ENCODE results near the gene GCFC2. TPM values are rescaled to one million over a fixed set of nuclear protein-coding genes. Genes with fewer than 3 reads are reported as not detected.

GCFC2 gene
- total and polyA plus RNA-seq, 2 experiments from 2014 or later: 15.5 to 28.8 TPM

- 88% methylated on average over 4 of the region's 4 CpGs for WGBS (ENCODE audit: low lambda C conversion rate, missing lambda C conversion rate)
Measured at GRCh38 chr2:75751360-75751759, 40.6 kb upstream of the GCFC2 start.

GRCh38 chr2:75737961-75738360 lies 27.2 kb upstream of the GCFC2 start:
- TF ChIP-seq EZH2 (IDR thresholded peaks at IDR 0.05; ENCODE audit: borderline replicate concordance) (no peak), EZH2phosphoT487 (IDR thresholded peaks at IDR 0.05; ENCODE audit: low read depth, severe bottlenecking, unreplicated experiment) (no peak), CTCF (IDR thresholded peaks at IDR 0.05; ENCODE audit: poor library complexity) (no peak)
- 100% methylated on average over 1 of the region's 1 CpG for WGBS (ENCODE audit: low lambda C conversion rate, missing lambda C conversion rate)

More at GRCh38 chr2:75751360-75751759, 40.6 kb upstream of the GCFC2 start:
- no peaks in the 10 kb centered on the region for H3K27me3 ChIP-seq
- H4K20me1 ChIP-seq (ENCODE audit: insufficient read depth, poor library complexity, severe bottlenecking): no peaks in the 10 kb centered on the region
- no peaks in the 10 kb centered on the region for H3K9me3 ChIP-seq (ENCODE audit: low read depth)
- no peaks in the 10 kb centered on the region for H3K36me3 ChIP-seq (replicated peaks; ENCODE audit: insufficient read depth, low read depth)
- H3K4me1 ChIP-seq (ENCODE audit: insufficient read depth): no peaks in the 10 kb centered on the region
- no peak for TF ChIP-seq EZH2 (IDR thresholded peaks at IDR 0.05; ENCODE audit: borderline replicate concordance)
- TF ChIP-seq CTCF (IDR thresholded peaks at IDR 0.05; ENCODE audit: poor library complexity): no peak
- TF ChIP-seq EZH2phosphoT487 (IDR thresholded peaks at IDR 0.05; ENCODE audit: low read depth, severe bottlenecking, unreplicated experiment): no peak
- H2AFZ ChIP-seq: no peak overlapping the region
- H3K4me3 ChIP-seq: no peak overlapping the region
- H3K27ac ChIP-seq: no peak overlapping the region
- no peaks in the 10 kb centered on the region for H3K9me2 ChIP-seq (replicated peaks; ENCODE audit: insufficient read depth)
- no peak overlapping the region for H3K4me2 ChIP-seq
- H3K79me2 ChIP-seq: no peaks in the 10 kb centered on the region
- no peak for DNase-seq (ENCODE audit: low spot score)

GRCh38 chr2:75736276-75736675 lies 25.6 kb upstream of the GCFC2 start:
- no peak for TF ChIP-seq EZH2phosphoT487 (IDR thresholded peaks at IDR 0.05; ENCODE audit: low read depth, severe bottlenecking, unreplicated experiment)
- TF ChIP-seq CTCF (IDR thresholded peaks at IDR 0.05; ENCODE audit: poor library complexity): no peak
- TF ChIP-seq EZH2 (IDR thresholded peaks at IDR 0.05; ENCODE audit: borderline replicate concordance): no peak
- no peak overlapping the region for H3K4me2 ChIP-seq
- no peaks in the 10 kb centered on the region for H3K9me3 ChIP-seq (ENCODE audit: low read depth)
- no peaks in the 10 kb centered on the region for H3K36me3 ChIP-seq (replicated peaks; ENCODE audit: insufficient read depth, low read depth)
- no peaks in the 10 kb centered on the region for H4K20me1 ChIP-seq (ENCODE audit: insufficient read depth, poor library complexity, severe bottlenecking)
- no peaks in the 10 kb centered on the region for H3K79me2 ChIP-seq
- no peak overlapping the region for H3K4me3 ChIP-seq
- no peaks in the 10 kb centered on the region for H3K4me1 ChIP-seq (ENCODE audit: insufficient read depth)
- WGBS (ENCODE audit: low lambda C conversion rate, missing lambda C conversion rate): 47% methylated on average over 4 of the region's 4 CpGs
- no peaks in the 10 kb centered on the region for H3K9me2 ChIP-seq (replicated peaks; ENCODE audit: insufficient read depth)
- DNase-seq (ENCODE audit: low spot score): no peak
- H2AFZ ChIP-seq: no peak overlapping the region
- no peaks in the 10 kb centered on the region for H3K27me3 ChIP-seq
- no peak overlapping the region for H3K27ac ChIP-seq

More at GRCh38 chr2:75737961-75738360, 27.2 kb upstream of the GCFC2 start:
- Histone ChIP-seq H2AFZ (no peak overlapping the region), H3K9me2 (replicated peaks; ENCODE audit: insufficient read depth) (no peaks in the 10 kb centered on the region), H3K9me3 (ENCODE audit: low read depth) (no peaks in the 10 kb centered on the region), H3K4me2 (no peak overlapping the region), H3K27me3 (no peaks in the 10 kb centered on the region), H3K79me2 (no peaks in the 10 kb centered on the region), H4K20me1 (ENCODE audit: insufficient read depth, poor library complexity, severe bottlenecking) (no peaks in the 10 kb centered on the region), H3K4me1 (ENCODE audit: insufficient read depth) (no peaks in the 10 kb centered on the region), H3K27ac (no peak overlapping the region), H3K4me3 (no peak overlapping the region), H3K36me3 (replicated peaks; ENCODE audit: insufficient read depth, low read depth) (no peaks in the 10 kb centered on the region)
- DNase-seq (ENCODE audit: low spot score): no peak

- DNase-seq (ENCODE audit: low spot score): peak; percentile 12
- Histone ChIP-seq H3K4me2 (no peak overlapping the region), H3K27me3 (no peaks in the 10 kb centered on the region), H3K27ac (no peak overlapping the region), H4K20me1 (ENCODE audit: insufficient read depth, poor library complexity, severe bottlenecking) (no peaks in the 10 kb centered on the region), H3K9me3 (ENCODE audit: low read depth) (no peaks in the 10 kb centered on the region), H3K4me3 (no peak overlapping the region), H3K9me2 (replicated peaks; ENCODE audit: insufficient read depth) (no peaks in the 10 kb centered on the region), H3K79me2 (no peaks in the 10 kb centered on the region), H3K4me1 (ENCODE audit: insufficient read depth) (no peaks in the 10 kb centered on the region), H3K36me3 (replicated peaks; ENCODE audit: insufficient read depth, low read depth) (no peaks in the 10 kb centered on the region), H2AFZ (no peak overlapping the region)
- 59% methylated on average over 5 of the region's 5 CpGs for WGBS (ENCODE audit: low lambda C conversion rate, missing lambda C conversion rate)
- TF ChIP-seq EZH2phosphoT487 (IDR thresholded peaks at IDR 0.05; ENCODE audit: low read depth, severe bottlenecking, unreplicated experiment) (no peak), CTCF (IDR thresholded peaks at IDR 0.05; ENCODE audit: poor library complexity) (peak; percentile 55)
Measured at GRCh38 chr2:75729861-75730260, 19.1 kb upstream of the GCFC2 start.
